HL-60 (cell line): Measurements from ENCODE around the gene TBCA.

Experiments
- DNase-seq, 2 experiments: peaks; one replicate each; pipeline ENCODE4 v3.0.0-alpha.2; 2010 to 2020; ENCODE audit warnings: low read depth in 1 of 2, low spot score in 1 of 2
- H3K27ac ChIP-seq: fragments of 250-450 bp; sonication (Bioruptor Pico); replicated peaks from 2 replicates; pipeline ENCODE4 v1.5.1; 2020; ENCODE audit warnings: mild to moderate bottlenecking, moderate library complexity
- H3K27me3 ChIP-seq: fragments of 250-450 bp; sonication (Bioruptor Pico); 2 replicates; pipeline ENCODE4 v1.5.1; 2021; ENCODE audit warnings: mild to moderate bottlenecking, moderate library complexity; ENCODE audit not compliant: insufficient read depth, poor library complexity, severe bottlenecking
- H3K4me3 ChIP-seq: replicated peaks from 2 replicates; pipeline ENCODE4 v1.5.1; 2011; ENCODE audit warnings: mild to moderate bottlenecking, control low read depth, low read length; ENCODE audit not compliant: insufficient read depth
- CTCF ChIP-seq: IDR thresholded peaks from one replicate; pipeline ENCODE4 v1.5.1; 2011; ENCODE audit warnings: low read length, control low read depth, inconsistent platforms; ENCODE audit not compliant: insufficient read depth
- GABPA ChIP-seq: IDR thresholded peaks from 2 replicates; pipeline ENCODE4 v1.6.1; 2012; ENCODE audit warnings: low read depth
- POLR2AphosphoS5 ChIP-seq: IDR thresholded peaks from 2 replicates; pipeline ENCODE4 v1.6.1; 2012; ENCODE audit warnings: low read depth
- REST ChIP-seq: IDR thresholded peaks from 2 replicates; pipeline ENCODE4 v1.6.1; 2012; ENCODE audit warnings: low read depth; ENCODE audit not compliant: insufficient replicate concordance
- SPI1 ChIP-seq: IDR thresholded peaks from 2 replicates; pipeline ENCODE4 v1.6.1; 2012; ENCODE audit warnings: low read depth, mild to moderate bottlenecking, borderline replicate concordance

Gene TBCA

GRCh38 chr5:77806213-77806843, 30.2 kb upstream of the TBCA start:
- H3K27ac ChIP-seq, result no peak overlapping the region
- no peak overlapping the region for H3K4me3 ChIP-seq
- H3K27me3 ChIP-seq, result no peaks in the 10 kb centered on the region
- TF ChIP-seq CTCF, result no peak
- TF ChIP-seq POLR2AphosphoS5, result no peak
- TF ChIP-seq GABPA, result no peak
- TF ChIP-seq SPI1, result no peak
- no peak for TF ChIP-seq REST
- DNase-seq, result no peak

- H3K4me3 ChIP-seq, result no peak overlapping the region
- DNase-seq, result peak in 1 of 2 experiments; percentile 2
- H3K27ac ChIP-seq, result no peak overlapping the region
- H3K27me3 ChIP-seq, result no peaks in the 10 kb centered on the region
- TF ChIP-seq GABPA (no peak), POLR2AphosphoS5 (no peak), SPI1 (0 out of 2 replicates have a peak, but pooled peaks have one; percentile 4)
Observed at GRCh38 chr5:77798456-77798855, 22.3 kb upstream of the TBCA start.

- DNase-seq, result no peak
- H3K27ac ChIP-seq, result no peak overlapping the region
- no peaks in the 10 kb centered on the region for H3K27me3 ChIP-seq
- no peak overlapping the region for H3K4me3 ChIP-seq
- TF ChIP-seq REST, result no peak
- TF ChIP-seq POLR2AphosphoS5, result no peak
- no peak for TF ChIP-seq CTCF
- no peak for TF ChIP-seq GABPA
- no peak for TF ChIP-seq SPI1
Observed at GRCh38 chr5:77797136-77797535, 21.0 kb upstream of the TBCA start.

- no peak for DNase-seq
- no peak for TF ChIP-seq SPI1
- TF ChIP-seq GABPA, result no peak
- no peak for TF ChIP-seq REST
- Histone ChIP-seq H3K27me3 (no peaks in the 10 kb centered on the region), H3K4me3 (no peak overlapping the region), H3K27ac (no peak overlapping the region)
Observed at GRCh38 chr5:77795846-77796245, 19.7 kb upstream of the TBCA start.
